HepG2 (cell line): ENCODE measurements around the gene SCGB1D2.

ENCODE experiments used
- CHD2 ChIP-seq: IDR thresholded peaks from 2 replicates; pipeline ENCODE4 v1.6.1; 2011; ENCODE audit warnings: low read depth, low read length, improper control_type of control experiment
- CTCF ChIP-seq: sonication (generic); formaldehyde crosslinking; IDR thresholded peaks from 2 replicates; pipeline ENCODE4 v1.5.0; 2020; ENCODE audit warnings: mild to moderate bottlenecking, missing genetic modification reagents, moderate library complexity
- NR2F2 ChIP-seq: IDR thresholded peaks from 2 replicates; pipeline ENCODE4 v1.6.1; 2012; ENCODE audit warnings: low read depth, inconsistent platforms, borderline replicate concordance
- TCF7L2 ChIP-seq: IDR thresholded peaks from 2 replicates; pipeline ENCODE4 v1.6.1; 2011; ENCODE audit warnings: mild to moderate bottlenecking, low read depth, low read length, moderate library complexity
- TF ChIP-seq, protein P1 (sequence below): IDR thresholded peaks from 2 replicates; pipeline ENCODE4 v1.6.1; 2016; ENCODE audit warnings: mild to moderate bottlenecking, missing biosample characterization, missing genetic modification reagents

GRCh38 chr11:62237499-62237898, 4.5 kb upstream of the SCGB1D2 start:
- TF ChIP-seq CTCF (CRISPR knock-in tag) (no peak), CHD2 (no peak), NR2F2 (no peak), TCF7L2 (no peak)
- TF ChIP-seq, protein P1, sequence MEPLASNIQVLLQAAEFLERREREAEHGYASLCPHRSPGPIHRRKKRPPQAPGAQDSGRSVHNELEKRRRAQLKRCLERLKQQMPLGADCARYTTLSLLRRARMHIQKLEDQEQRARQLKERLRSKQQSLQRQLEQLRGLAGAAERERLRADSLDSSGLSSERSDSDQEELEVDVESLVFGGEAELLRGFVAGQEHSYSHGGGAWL, result no peak
